GM12878 (cell line): Measurements from ENCODE around the gene CLDN16. TPM values are rescaled to one million over a fixed set of nuclear protein-coding genes. Genes with fewer than 3 reads are reported as not detected.

Experiments
- ATAC-seq: fragments of 200-7000 bp; cut with Tn5 transposase; 3 replicates; pipeline ENCODE4 v1.9.1; 2020; ENCODE audit warnings: mild to moderate bottlenecking, moderate library complexity
- BruUV-seq: library from RNA; stranded (reverse); fragments of 400-500 nt; replicated peaks from 2 replicates; lab custom pipeline; 2021; lab: Mats Ljungman, UMichigan
- CTCF ChIA-PET: fragments of 300-600 bp; sonication (Branson Sonifier 250); formaldehyde crosslinking; extraction: SDS; loops from one replicate; lab custom pipeline; 2021; ENCODE audit warnings: inconsistent platforms; lab: Yijun Ruan, JAX
- POLR2A ChIA-PET: fragments of 350-600 bp; formaldehyde crosslinking; extraction: SDS; loops from one replicate; lab custom pipeline; 2021; ENCODE audit warnings: inconsistent platforms; lab: Charles Lee
- RAD21 ChIA-PET: fragments of 300-600 bp; sonication (Branson Sonifier 250); formaldehyde crosslinking; loops from one replicate; lab custom pipeline; 2023; ENCODE audit warnings: antibody characterized with exemption; ENCODE audit not compliant: unreplicated experiment; lab: Charles Lee
- SMC1A ChIA-PET: fragments of 300-600 bp; sonication (Branson Sonifier 250); formaldehyde crosslinking; loops from one replicate; lab custom pipeline; 2023; ENCODE audit not compliant: unreplicated experiment, uncharacterized antibody; lab: Charles Lee
- DNase-seq: peaks from one replicate; pipeline ENCODE4 v3.0.0-alpha.2; 2011; ENCODE audit warnings: low read depth, low spot score
- FAIRE-seq: peaks from 3 replicates; lab custom pipeline; 2011; peaks lifted over from hg19 to GRCh38; lab: Jason Lieb, UNC
- H2AFZ ChIP-seq: 2 replicates; pipeline ENCODE4 v1.6.0; 2011; ENCODE audit warnings: low read depth, low read length, control low read depth; ENCODE audit not compliant: control insufficient read depth
- H3K27ac ChIP-seq: 2 replicates; pipeline ENCODE4 v1.5.1; 2011; ENCODE audit warnings: control low read depth; ENCODE audit not compliant: control insufficient read depth, insufficient read depth
- H3K27me3 ChIP-seq, 2 experiments: replicated peaks in 1 of 2; 2 replicates each; pipeline versions ENCODE4 v1.6.0 to v1.6.1; 2011; ENCODE audit warnings: low read length in 1 of 2; ENCODE audit not compliant: control insufficient read depth in 2 of 2, insufficient read depth in 2 of 2
- H3K36me3 ChIP-seq, 2 experiments: 2 replicates each; pipeline ENCODE4 v1.5.1; 2011; ENCODE audit warnings: low read length in 1 of 2; ENCODE audit not compliant: control insufficient read depth in 2 of 2, insufficient read depth in 2 of 2
- H3K4me1 ChIP-seq: 2 replicates; pipeline ENCODE4 v1.6.1; 2011; ENCODE audit warnings: mild to moderate bottlenecking, low read length, moderate library complexity, mixed read lengths; ENCODE audit not compliant: control insufficient read depth, insufficient read depth
- H3K4me2 ChIP-seq: 2 replicates; pipeline ENCODE4 v1.6.0; 2011; ENCODE audit warnings: control low read depth; ENCODE audit not compliant: control insufficient read depth, insufficient read depth
- H3K4me3 ChIP-seq: fragments of 200-600 bp; sonication (generic); 2 replicates; pipeline ENCODE4 v1.5.1; 2016
- H3K79me2 ChIP-seq: 2 replicates; pipeline ENCODE4 v1.6.0; 2011; ENCODE audit warnings: low read length; ENCODE audit not compliant: control insufficient read depth, insufficient read depth
- H3K9ac ChIP-seq: 2 replicates; pipeline ENCODE4 v1.8.0; 2011; ENCODE audit warnings: low read length, control low read depth, mixed read lengths; ENCODE audit not compliant: control insufficient read depth, insufficient read depth
- H3K9me3 ChIP-seq: replicated peaks from 3 replicates; pipeline ENCODE4 v1.5.1; 2011; ENCODE audit warnings: mild to moderate bottlenecking, low read length; ENCODE audit not compliant: control insufficient read depth, insufficient read depth
- H4K20me1 ChIP-seq: 2 replicates; pipeline ENCODE4 v1.6.0; 2011; ENCODE audit not compliant: control insufficient read depth, insufficient read depth
- BACH1 ChIP-seq: fragments of 450-650 bp; IDR thresholded peaks from 2 replicates; pipeline ENCODE4 v1.6.1; 2017; ENCODE audit warnings: mild to moderate bottlenecking, borderline replicate concordance
- CBFB ChIP-seq: IDR thresholded peaks from 2 replicates; pipeline ENCODE4 v1.6.1; 2016; ENCODE audit warnings: antibody characterized with exemption, low read depth
- DPF2 ChIP-seq: fragments of 450-650 bp; IDR thresholded peaks from 2 replicates; pipeline ENCODE4 v1.6.1; 2017; ENCODE audit warnings: mild to moderate bottlenecking
- EP300 ChIP-seq, 2 experiments: fragments of 150-350 bp in 1 of 2; IDR thresholded peaks; 2 replicates each; pipeline ENCODE4 v1.6.1; 2011 to 2012; ENCODE audit warnings: low read depth in 2 of 2, low read length in 2 of 2, borderline replicate concordance in 1 of 2, improper control_type of control experiment in 1 of 2, inconsistent platforms in 1 of 2; ENCODE audit not compliant: control insufficient read depth in 1 of 2
- MTA3 ChIP-seq: IDR thresholded peaks from 2 replicates; pipeline ENCODE4 v1.6.1; 2012; ENCODE audit warnings: low read length, inconsistent platforms, borderline replicate concordance
- MXI1 ChIP-seq: fragments of 150-350 bp; IDR thresholded peaks from 2 replicates; pipeline ENCODE4 v1.6.1; 2011; ENCODE audit warnings: low read depth, mild to moderate bottlenecking, inconsistent platforms, low read length, improper control_type of control experiment
- POLR2AphosphoS5 ChIP-seq: IDR thresholded peaks from 2 replicates; pipeline ENCODE4 v1.6.1; 2011; ENCODE audit warnings: mild to moderate bottlenecking, low read length, inconsistent platforms
- SMARCA5 ChIP-seq: fragments of 450-650 bp; IDR thresholded peaks from 2 replicates; pipeline ENCODE4 v1.6.1; 2017; ENCODE audit warnings: mild to moderate bottlenecking
- TAF1 ChIP-seq: IDR thresholded peaks from 2 replicates; pipeline ENCODE4 v1.6.1; 2011; ENCODE audit warnings: mild to moderate bottlenecking, low read depth, low read length, borderline replicate concordance
- WGBS: methylation state at CpG from one replicate; pipeline ENCODE4 v1.1.6; 2016; ENCODE audit warnings: low lambda C conversion rate; ENCODE audit not compliant: insufficient replicate concordance, insufficient coverage; ENCODE audit errors: missing lambda C conversion rate; 5-methylcytosine and 5-hydroxymethylcytosine counted together
- in situ Hi-C: fragments of 300-500 bp; cut with MboI; formaldehyde crosslinking; loops from 9 replicates; pipeline ENCODE4 v1.14.3; 2018; ENCODE audit warnings: mixed read lengths
- intact Hi-C: fragments of 100-400 bp; cut with micrococcal nuclease; formaldehyde crosslinking; loops from one replicate; pipeline ENCODE4 v1.14.2; 2022; ENCODE audit not compliant: unreplicated experiment
- polyA plus RNA-seq, 11 experiments: library from polyadenylated mRNA; depleted of rRNA in 4 of 11; unstranded in 6 of 11; stranded (reverse) in 5 of 11; fragments of >200 nt; fragmentation: Nextera tagmentation in 4 of 11; fragmentation: Illumina TruSeq in 1 of 11; extraction: Ambion mirVana in 4 of 11; extraction: Trizol in 1 of 11; gene quantifications; 1 replicate in 1 of 11; 2 replicates in 10 of 11; pipeline versions ENCODE4 v1.2.1 to v1.2.3, GENCODE V29; 2011 to 2016; ENCODE audit warnings: inconsistent platforms in 2 of 11, missing spikeins in 2 of 11, low read depth in 1 of 11
- total RNA-seq, 4 experiments: library from RNA; depleted of rRNA in 3 of 4; stranded (reverse); fragments of >200 nt in 3 of 4; fragmentation: Illumina TruSeq in 1 of 4; extraction: Trizol in 1 of 4; gene quantifications; 2 replicates each; pipeline versions ENCODE4 v1.2.1 to v1.2.3, GENCODE V29; 2013 to 2021
- TF ChIP-seq, protein P1 (sequence below): fragments of 450-650 bp; IDR thresholded peaks from 2 replicates; pipeline ENCODE4 v1.6.1; 2018; ENCODE audit warnings: borderline replicate concordance, mild to moderate bottlenecking; ENCODE audit not compliant: partially characterized antibody
- TF ChIP-seq, protein P2 (sequence below): fragments of 450-650 bp; IDR thresholded peaks from 2 replicates; pipeline ENCODE4 v1.6.1; 2017; ENCODE audit warnings: low read depth, mild to moderate bottlenecking, moderate library complexity
- TF ChIP-seq, protein P3 (sequence below): IDR thresholded peaks from 2 replicates; pipeline ENCODE4 v1.6.1; 2012; ENCODE audit warnings: low read depth, low read length, improper control_type of control experiment
- TF ChIP-seq, protein P4 (sequence below): IDR thresholded peaks from 2 replicates; pipeline ENCODE4 v1.6.1; 2011; ENCODE audit warnings: mild to moderate bottlenecking, low read depth, low read length, moderate library complexity; ENCODE audit not compliant: insufficient replicate concordance
- TF ChIP-seq, protein P5 (sequence below): fragments of 450-650 bp; formaldehyde crosslinking; IDR thresholded peaks from 2 replicates; pipeline ENCODE4 v1.4.0; 2020; ENCODE audit warnings: mild to moderate bottlenecking, moderate library complexity

Gene CLDN16
- total and polyA plus RNA-seq, 10 of the 15 experiments (the other 5 are each of a cell fraction or from before 2014, with no cell fraction given) = 3.2 to 26.6 (median 4.0) TPM

DNA sequence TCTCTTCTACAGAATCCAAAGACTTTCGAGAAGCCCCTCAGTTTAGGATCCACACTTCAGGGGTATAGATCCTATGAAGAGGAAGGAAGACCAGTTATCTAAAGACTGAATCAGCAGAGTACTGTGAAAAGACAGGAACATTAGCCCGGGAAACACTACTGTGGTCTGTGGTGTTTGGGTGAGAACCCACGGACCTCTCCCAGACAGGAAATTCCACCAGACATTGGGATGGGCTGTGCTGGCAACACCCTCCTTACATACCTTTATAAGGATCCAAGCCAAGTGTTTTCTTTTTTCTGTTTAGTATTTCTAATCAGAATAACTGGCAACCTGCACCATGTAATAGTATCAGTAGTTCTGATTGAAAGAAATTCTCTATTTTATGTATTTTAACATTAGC, 47.7 kb downstream of the CLDN16 start (continued):
- TF ChIP-seq, protein P1, sequence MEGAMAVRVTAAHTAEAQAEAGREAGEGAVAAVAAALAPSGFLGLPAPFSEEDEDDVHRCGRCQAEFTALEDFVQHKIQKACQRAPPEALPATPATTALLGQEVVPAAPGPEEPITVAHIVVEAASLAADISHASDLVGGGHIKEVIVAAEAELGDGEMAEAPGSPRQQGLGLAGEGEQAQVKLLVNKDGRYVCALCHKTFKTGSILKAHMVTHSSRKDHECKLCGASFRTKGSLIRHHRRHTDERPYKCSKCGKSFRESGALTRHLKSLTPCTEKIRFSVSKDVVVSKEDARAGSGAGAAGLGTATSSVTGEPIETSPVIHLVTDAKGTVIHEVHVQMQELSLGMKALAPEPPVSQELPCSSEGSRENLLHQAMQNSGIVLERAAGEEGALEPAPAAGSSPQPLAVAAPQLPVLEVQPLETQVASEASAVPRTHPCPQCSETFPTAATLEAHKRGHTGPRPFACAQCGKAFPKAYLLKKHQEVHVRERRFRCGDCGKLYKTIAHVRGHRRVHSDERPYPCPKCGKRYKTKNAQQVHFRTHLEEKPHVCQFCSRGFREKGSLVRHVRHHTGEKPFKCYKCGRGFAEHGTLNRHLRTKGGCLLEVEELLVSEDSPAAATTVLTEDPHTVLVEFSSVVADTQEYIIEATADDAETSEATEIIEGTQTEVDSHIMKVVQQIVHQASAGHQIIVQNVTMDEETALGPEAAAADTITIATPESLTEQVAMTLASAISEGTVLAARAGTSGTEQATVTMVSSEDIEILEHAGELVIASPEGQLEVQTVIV = no peak
- TF ChIP-seq POLR2AphosphoS5 (no peak), SMARCA5 (no peak), EP300 (IDR thresholded peaks at IDR 0.05; ENCODE audit: borderline replicate concordance in 1 of 2, control insufficient read depth in 1 of 2, low read depth in 2 of 2, low read length in 2 of 2) (no peak)
- TF ChIP-seq, protein P2, sequence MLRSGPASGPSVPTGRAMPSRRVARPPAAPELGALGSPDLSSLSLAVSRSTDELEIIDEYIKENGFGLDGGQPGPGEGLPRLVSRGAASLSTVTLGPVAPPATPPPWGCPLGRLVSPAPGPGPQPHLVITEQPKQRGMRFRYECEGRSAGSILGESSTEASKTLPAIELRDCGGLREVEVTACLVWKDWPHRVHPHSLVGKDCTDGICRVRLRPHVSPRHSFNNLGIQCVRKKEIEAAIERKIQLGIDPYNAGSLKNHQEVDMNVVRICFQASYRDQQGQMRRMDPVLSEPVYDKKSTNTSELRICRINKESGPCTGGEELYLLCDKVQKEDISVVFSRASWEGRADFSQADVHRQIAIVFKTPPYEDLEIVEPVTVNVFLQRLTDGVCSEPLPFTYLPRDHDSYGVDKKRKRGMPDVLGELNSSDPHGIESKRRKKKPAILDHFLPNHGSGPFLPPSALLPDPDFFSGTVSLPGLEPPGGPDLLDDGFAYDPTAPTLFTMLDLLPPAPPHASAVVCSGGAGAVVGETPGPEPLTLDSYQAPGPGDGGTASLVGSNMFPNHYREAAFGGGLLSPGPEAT = no peak

DNA sequence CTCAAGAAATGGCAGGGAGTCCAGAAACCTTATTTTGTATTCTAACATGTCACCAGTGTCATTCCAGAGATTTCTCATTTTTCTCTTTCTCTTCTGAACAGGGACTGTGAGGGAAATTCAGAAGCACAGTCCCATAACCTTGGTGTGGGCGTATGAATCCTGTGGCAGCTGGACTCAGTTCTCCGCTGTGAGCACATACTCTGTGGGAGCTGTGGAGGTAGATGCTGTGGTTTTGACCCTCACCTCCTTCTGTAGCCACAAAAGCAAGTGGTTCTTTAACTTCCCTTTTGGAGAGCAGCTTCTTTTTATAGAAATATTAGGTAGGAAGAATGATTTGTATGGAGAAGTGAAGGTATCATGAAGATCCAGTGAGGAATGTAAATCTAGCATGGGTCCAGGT, 48.4 kb downstream of the CLDN16 start:
- CTCF ChIA-PET = no interaction called here

More for the DNA sequence above, 48.4 kb downstream of the CLDN16 start:
- intact Hi-C loops = no loop called here
- H4K20me1 ChIP-seq = no peaks in the 10 kb centered on the region
- TF ChIP-seq, protein P3, sequence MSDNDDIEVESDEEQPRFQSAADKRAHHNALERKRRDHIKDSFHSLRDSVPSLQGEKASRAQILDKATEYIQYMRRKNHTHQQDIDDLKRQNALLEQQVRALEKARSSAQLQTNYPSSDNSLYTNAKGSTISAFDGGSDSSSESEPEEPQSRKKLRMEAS = no peak
- no peak for TF ChIP-seq BACH1
- TF ChIP-seq, protein P4, sequence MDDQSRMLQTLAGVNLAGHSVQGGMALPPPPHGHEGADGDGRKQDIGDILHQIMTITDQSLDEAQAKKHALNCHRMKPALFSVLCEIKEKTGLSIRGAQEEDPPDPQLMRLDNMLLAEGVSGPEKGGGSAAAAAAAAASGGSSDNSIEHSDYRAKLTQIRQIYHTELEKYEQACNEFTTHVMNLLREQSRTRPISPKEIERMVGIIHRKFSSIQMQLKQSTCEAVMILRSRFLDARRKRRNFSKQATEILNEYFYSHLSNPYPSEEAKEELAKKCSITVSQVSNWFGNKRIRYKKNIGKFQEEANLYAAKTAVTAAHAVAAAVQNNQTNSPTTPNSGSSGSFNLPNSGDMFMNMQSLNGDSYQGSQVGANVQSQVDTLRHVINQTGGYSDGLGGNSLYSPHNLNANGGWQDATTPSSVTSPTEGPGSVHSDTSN = no peak
- TF ChIP-seq, protein P5, sequence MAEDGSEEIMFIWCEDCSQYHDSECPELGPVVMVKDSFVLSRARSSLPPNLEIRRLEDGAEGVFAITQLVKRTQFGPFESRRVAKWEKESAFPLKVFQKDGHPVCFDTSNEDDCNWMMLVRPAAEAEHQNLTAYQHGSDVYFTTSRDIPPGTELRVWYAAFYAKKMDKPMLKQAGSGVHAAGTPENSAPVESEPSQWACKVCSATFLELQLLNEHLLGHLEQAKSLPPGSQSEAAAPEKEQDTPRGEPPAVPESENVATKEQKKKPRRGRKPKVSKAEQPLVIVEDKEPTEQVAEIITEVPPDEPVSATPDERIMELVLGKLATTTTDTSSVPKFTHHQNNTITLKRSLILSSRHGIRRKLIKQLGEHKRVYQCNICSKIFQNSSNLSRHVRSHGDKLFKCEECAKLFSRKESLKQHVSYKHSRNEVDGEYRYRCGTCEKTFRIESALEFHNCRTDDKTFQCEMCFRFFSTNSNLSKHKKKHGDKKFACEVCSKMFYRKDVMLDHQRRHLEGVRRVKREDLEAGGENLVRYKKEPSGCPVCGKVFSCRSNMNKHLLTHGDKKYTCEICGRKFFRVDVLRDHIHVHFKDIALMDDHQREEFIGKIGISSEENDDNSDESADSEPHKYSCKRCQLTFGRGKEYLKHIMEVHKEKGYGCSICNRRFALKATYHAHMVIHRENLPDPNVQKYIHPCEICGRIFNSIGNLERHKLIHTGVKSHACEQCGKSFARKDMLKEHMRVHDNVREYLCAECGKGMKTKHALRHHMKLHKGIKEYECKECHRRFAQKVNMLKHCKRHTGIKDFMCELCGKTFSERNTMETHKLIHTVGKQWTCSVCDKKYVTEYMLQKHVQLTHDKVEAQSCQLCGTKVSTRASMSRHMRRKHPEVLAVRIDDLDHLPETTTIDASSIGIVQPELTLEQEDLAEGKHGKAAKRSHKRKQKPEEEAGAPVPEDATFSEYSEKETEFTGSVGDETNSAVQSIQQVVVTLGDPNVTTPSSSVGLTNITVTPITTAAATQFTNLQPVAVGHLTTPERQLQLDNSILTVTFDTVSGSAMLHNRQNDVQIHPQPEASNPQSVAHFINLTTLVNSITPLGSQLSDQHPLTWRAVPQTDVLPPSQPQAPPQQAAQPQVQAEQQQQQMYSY (CRISPR knock-in tag) = no peak
- TF ChIP-seq MXI1 = no peak
- TF ChIP-seq DPF2 = no peak
- no peak for TF ChIP-seq CBFB
- no peak for TF ChIP-seq MTA3
- no peak for TF ChIP-seq TAF1
- H2AFZ ChIP-seq = no peak overlapping the region
- ATAC-seq = no peak
- POLR2A ChIA-PET = no interaction called here
- no peak overlapping the region for H3K4me3 ChIP-seq
- H3K4me1 ChIP-seq = no peaks in the 10 kb centered on the region
- no peaks in the 10 kb centered on the region for H3K36me3 ChIP-seq
- H3K9ac ChIP-seq = no peak overlapping the region
- H3K27ac ChIP-seq = no peak overlapping the region
- H3K4me2 ChIP-seq = no peak overlapping the region
- DNase-seq = no peak
- RAD21 ChIA-PET = no interaction called here
- FAIRE-seq = no peak
- H3K79me2 ChIP-seq = no peaks in the 10 kb centered on the region
- no peaks in the 10 kb centered on the region for H3K27me3 ChIP-seq
- no peaks in the 10 kb centered on the region for H3K9me3 ChIP-seq
- in situ Hi-C loops = no loop called here
- BruUV-seq = no TSS peak
- 0% methylated on average over 2 of the region's 2 CpGs for WGBS
- SMC1A ChIA-PET = interaction anchor here (1.0 to 1.2 kb wide), 2 partner anchors 10 to 11 kb away, joined by 3 read pairs; no protein-coding TSS in a partner anchor
